ENCODE data around the gene LAMTOR2.

LAMTOR2 gene

DNA sequence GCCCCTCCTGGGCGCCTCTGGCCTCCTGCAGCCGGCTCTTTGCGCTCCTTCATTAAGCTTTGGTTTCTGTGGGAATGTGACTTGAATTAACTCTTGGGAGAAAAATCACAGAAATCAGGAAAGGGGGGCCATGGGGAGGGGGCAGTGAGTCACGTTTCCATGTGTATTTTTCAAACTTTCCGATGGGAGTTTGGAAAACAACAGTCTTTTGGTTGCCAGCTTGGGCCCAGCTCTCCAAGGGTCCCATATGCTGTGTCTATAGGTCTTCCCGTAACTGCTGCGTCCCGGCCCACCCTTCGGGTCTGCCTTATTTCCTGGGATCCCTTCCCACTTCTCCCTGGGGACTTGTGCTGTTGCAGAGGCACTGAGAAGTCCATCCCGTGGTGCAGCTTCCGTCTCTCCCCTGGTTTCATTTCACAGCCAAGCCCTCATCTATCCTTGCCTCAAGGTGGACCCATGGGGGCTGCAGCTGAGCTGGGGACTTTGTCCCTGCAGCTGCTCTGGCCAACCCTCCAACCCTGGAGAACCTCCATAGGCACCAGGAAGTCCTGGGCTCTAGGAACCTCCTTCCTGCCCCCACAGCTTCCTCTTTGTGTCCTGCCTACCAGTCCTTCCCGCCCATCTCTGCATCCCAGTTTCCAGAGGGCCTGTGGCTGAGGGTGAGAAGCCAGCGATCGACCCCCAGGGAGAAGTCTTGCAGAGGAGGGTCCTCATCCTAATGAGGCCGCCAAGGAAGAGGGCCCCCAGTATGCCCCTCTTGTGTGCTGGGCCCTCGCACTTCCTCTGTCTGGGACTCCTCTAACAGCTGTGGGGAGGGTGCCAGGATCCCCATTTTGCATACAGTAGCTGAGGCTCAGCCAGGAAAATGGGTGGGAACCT, 48.3 kb downstream of the LAMTOR2 start:
- Histone ChIP-seq H3K27me3 (replicated peaks; ENCODE audit: insufficient read depth, low read length) (no peaks in the 10 kb centered on the region), H3K4me2 (ENCODE audit: low read depth, low read length) (no peak overlapping the region), H3F3A (ENCODE audit: insufficient read depth, low read length) (peaks cover 17% of the 10 kb centered on the region; the same call in 1 of the 2 replicates), H2AFZ (ENCODE audit: low read length) (no peak overlapping the region), H3K79me2 (ENCODE audit: low read length) (no peaks in the 10 kb centered on the region), H3K27ac (ENCODE audit: low read length) (no peak overlapping the region), H3K9ac (ENCODE audit: low read length) (no peak overlapping the region), H4K20me1 (ENCODE audit: insufficient read depth, low read length) (no peaks in the 10 kb centered on the region), H3K4me1 (ENCODE audit: low read length) (peaks cover 17% of the 10 kb centered on the region), H3K9me3 (replicated peaks; ENCODE audit: insufficient read depth, low read length) (no peaks in the 10 kb centered on the region), H3K4me3 (ENCODE audit: low read length) (no peak overlapping the region), H3K9me2 (replicated peaks; ENCODE audit: insufficient read depth, low read length) (no peaks in the 10 kb centered on the region), H3K36me3 (replicated peaks; ENCODE audit: insufficient read depth, low read length) (no peaks in the 10 kb centered on the region)
- TF ChIP-seq EZH2phosphoT487 (IDR thresholded peaks at IDR 0.05; ENCODE audit: low read length) = no peak
- TF ChIP-seq, protein P1, sequence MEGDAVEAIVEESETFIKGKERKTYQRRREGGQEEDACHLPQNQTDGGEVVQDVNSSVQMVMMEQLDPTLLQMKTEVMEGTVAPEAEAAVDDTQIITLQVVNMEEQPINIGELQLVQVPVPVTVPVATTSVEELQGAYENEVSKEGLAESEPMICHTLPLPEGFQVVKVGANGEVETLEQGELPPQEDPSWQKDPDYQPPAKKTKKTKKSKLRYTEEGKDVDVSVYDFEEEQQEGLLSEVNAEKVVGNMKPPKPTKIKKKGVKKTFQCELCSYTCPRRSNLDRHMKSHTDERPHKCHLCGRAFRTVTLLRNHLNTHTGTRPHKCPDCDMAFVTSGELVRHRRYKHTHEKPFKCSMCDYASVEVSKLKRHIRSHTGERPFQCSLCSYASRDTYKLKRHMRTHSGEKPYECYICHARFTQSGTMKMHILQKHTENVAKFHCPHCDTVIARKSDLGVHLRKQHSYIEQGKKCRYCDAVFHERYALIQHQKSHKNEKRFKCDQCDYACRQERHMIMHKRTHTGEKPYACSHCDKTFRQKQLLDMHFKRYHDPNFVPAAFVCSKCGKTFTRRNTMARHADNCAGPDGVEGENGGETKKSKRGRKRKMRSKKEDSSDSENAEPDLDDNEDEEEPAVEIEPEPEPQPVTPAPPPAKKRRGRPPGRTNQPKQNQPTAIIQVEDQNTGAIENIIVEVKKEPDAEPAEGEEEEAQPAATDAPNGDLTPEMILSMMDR (IDR thresholded peaks at IDR 0.05; ENCODE audit: low read length) = no peak
- no peak for TF ChIP-seq EZH2 (optimal IDR thresholded peaks at IDR 0.05; ENCODE audit: low read depth, low read length)
- DNase-seq = no peak

DNA sequence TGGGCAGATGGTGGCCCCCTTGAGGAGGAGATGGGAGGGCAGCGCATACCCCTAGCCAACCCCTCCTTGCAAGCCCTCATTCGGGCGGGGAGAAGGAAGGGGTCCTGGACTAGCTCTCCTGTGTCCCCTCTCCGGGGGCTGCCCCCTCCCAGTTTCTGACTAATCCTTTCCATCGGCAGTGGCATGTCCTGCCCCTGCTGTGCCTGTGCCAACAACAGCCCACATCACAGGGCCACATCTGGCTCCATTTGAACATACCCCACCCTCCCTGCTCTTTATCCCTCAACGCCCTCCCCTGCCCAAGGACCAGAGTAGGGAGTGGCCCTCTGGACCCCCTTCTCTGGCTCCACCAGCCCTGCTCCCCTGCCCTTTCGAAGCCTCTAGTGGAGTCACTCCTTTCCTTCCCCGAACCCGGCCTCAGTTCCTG, 49.0 kb downstream of the LAMTOR2 start:
- H3K4me1 ChIP-seq (ENCODE audit: low read length) = peaks cover 17% of the 10 kb centered on the region
- H3K27me3 ChIP-seq (replicated peaks; ENCODE audit: insufficient read depth, low read length) = no peaks in the 10 kb centered on the region
- no peak for DNase-seq
- no peaks in the 10 kb centered on the region for H3K36me3 ChIP-seq (replicated peaks; ENCODE audit: insufficient read depth, low read length)
- H3K9me2 ChIP-seq (replicated peaks; ENCODE audit: insufficient read depth, low read length) = no peaks in the 10 kb centered on the region
- TF ChIP-seq EZH2 (optimal IDR thresholded peaks at IDR 0.05; ENCODE audit: low read depth, low read length) = no peak
- TF ChIP-seq, protein P1 (IDR thresholded peaks at IDR 0.05; ENCODE audit: low read length) = no peak
- no peak for TF ChIP-seq EZH2phosphoT487 (IDR thresholded peaks at IDR 0.05; ENCODE audit: low read length)
- H3F3A ChIP-seq (ENCODE audit: insufficient read depth, low read length) = peaks cover 17% of the 10 kb centered on the region; the same call in 1 of the 2 replicates
- no peak overlapping the region for H2AFZ ChIP-seq (ENCODE audit: low read length)
- H3K27ac ChIP-seq (ENCODE audit: low read length) = no peak overlapping the region
- no peaks in the 10 kb centered on the region for H4K20me1 ChIP-seq (ENCODE audit: insufficient read depth, low read length)
- no peak overlapping the region for H3K9ac ChIP-seq (ENCODE audit: low read length)
- H3K4me2 ChIP-seq (ENCODE audit: low read depth, low read length) = no peak overlapping the region
- no peaks in the 10 kb centered on the region for H3K79me2 ChIP-seq (ENCODE audit: low read length)
- H3K4me3 ChIP-seq (ENCODE audit: low read length) = no peak overlapping the region
- H3K9me3 ChIP-seq (replicated peaks; ENCODE audit: insufficient read depth, low read length) = no peaks in the 10 kb centered on the region

DNA sequence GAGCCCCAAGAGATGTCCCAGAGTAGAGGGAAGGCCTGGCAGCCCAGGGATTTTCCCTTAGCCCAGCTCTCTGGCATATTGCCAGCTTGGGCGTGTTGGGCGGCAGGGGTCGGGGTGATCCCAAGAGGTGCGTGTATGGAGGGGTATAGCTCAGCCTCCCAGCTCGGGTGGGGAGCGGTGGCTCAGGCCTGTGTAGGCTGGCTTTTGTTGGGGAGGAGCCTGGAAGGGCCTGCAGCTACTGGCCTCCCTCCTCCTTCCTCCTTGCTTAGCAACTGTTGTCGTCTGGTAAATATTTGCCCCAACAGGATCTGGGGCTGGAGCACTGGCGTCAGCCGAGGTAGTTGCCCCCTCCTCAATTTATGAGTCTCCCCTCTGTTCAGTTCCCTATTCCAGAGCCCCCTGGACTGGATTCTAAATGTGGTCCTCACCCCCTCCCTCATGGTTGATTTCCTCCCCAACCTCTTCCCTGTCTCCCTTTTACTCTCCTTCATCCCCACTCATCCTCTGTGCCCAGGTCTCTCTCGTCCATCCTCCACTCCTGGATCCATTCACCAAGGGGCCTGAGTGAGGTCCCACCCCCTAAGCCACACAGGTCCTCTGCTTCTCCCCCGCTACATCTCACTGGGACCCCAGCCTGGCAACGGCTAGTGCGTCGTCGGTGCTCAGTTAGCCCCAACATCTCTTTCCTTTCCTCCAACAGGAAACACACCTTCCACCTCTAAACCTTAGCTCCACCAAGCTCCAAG, 49.7 kb downstream of the LAMTOR2 start:
- H3K4me3 ChIP-seq (ENCODE audit: low read length) = no peak overlapping the region
- H3K4me2 ChIP-seq (ENCODE audit: low read depth, low read length) = no peak overlapping the region
- H3K27ac ChIP-seq (ENCODE audit: low read length) = no peak overlapping the region
- H3K27me3 ChIP-seq (replicated peaks; ENCODE audit: insufficient read depth, low read length) = no peaks in the 10 kb centered on the region
- H3K4me1 ChIP-seq (ENCODE audit: low read length) = peaks cover 17% of the 10 kb centered on the region
- H2AFZ ChIP-seq (ENCODE audit: low read length) = no peak overlapping the region
- H4K20me1 ChIP-seq (ENCODE audit: insufficient read depth, low read length) = no peaks in the 10 kb centered on the region
- H3F3A ChIP-seq (ENCODE audit: insufficient read depth, low read length) = peaks cover 17% of the 10 kb centered on the region; the same call in 1 of the 2 replicates
- H3K9me3 ChIP-seq (replicated peaks; ENCODE audit: insufficient read depth, low read length) = no peaks in the 10 kb centered on the region
- DNase-seq = no peak
- H3K79me2 ChIP-seq (ENCODE audit: low read length) = no peaks in the 10 kb centered on the region
- no peaks in the 10 kb centered on the region for H3K36me3 ChIP-seq (replicated peaks; ENCODE audit: insufficient read depth, low read length)
- H3K9ac ChIP-seq (ENCODE audit: low read length) = no peak overlapping the region
- TF ChIP-seq, protein P1 (IDR thresholded peaks at IDR 0.05; ENCODE audit: low read length) = no peak
- TF ChIP-seq EZH2 (optimal IDR thresholded peaks at IDR 0.05; ENCODE audit: low read depth, low read length) (no peak), EZH2phosphoT487 (IDR thresholded peaks at IDR 0.05; ENCODE audit: low read length) (no peak)
- no peaks in the 10 kb centered on the region for H3K9me2 ChIP-seq (replicated peaks; ENCODE audit: insufficient read depth, low read length)
